GM18909 (cell line): ENCODE data around the gene NOS1AP.

Experiments
- ATAC-seq: cut with Tn5 transposase; IDR thresholded peaks from one replicate; pipeline ENCODE4 v1.9.1; 2021; ENCODE audit warnings: mild to moderate bottlenecking; ENCODE audit not compliant: unreplicated experiment, poor library complexity

The NOS1AP gene

DNA sequence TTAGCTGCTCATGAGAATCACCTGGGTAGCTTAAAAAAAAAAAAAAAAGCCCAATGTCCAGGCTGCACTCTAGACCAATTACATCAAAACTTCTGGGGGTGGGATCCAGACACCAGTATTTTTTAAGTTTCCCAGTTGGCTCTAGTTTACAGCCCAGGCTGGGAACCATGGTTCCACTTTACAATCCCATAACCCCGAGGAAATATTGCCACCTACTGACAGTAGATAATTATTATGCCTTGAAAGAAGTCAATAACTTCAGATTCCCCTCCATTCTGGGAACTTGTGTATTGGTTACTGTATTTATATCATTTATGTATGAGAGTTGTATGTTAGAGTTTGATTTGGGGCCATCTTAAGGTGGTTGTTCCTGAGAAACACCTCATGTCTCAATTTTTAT is 207.0 kb downstream of the NOS1AP start:
- no peak for ATAC-seq

DNA sequence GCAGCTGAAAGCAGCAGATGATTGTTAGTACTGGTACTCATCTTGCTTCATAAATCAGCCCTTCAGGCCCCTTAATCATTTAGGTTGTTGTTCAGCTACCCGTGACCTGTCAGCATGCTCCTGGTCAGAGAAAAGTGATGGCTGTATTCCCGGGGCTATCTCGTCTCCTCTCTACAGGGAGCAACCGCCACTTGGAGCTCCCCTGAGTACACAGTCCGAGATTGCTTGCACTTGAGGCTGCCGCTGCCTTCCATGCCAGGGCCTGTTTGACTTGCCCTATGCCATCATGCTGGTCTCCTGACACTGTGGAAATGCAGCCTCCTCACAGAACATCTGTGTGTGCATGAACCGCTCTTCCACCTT is 209.6 kb downstream of the NOS1AP start:
- no peak for ATAC-seq

DNA sequence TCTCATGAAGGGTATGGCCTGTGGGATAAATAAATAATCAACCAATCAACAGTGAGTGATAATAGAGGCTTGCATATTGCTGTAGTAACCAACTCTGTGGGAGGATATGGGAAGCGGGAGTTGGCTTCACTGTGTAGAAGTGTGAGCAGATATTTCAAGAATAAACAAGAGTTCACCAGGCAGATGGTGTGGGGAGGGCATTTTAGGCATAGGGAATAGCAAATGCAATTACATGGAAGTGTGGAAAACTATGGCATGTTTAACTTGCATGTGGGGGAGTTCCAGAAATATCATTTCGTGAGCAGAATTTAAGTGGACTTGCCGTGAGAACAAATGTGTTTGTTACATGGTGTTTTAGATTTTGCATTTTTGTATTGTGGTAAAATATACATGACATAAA is 211.9 kb downstream of the NOS1AP start:
- ATAC-seq, result no peak

DNA sequence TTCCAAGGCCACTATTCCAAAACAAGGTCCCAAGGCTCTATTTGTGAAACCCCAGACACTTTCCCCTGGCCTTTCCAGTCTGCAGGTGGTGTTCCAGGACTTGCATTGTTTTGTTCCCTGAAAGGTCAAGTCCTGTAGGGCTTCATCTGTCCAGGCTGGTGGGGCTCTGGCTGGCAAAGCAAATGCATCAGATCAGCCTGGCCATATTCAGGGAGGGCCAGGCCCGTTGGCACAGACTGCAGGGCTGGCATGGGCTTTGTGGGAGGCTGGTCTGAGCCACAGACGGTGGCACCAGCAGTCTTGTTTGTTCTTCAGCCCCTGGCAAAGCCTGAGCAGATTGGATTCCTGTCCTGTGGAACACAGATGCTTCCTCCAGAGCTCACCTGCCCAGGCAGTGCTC is 214.2 kb downstream of the NOS1AP start:
- no peak for ATAC-seq

DNA sequence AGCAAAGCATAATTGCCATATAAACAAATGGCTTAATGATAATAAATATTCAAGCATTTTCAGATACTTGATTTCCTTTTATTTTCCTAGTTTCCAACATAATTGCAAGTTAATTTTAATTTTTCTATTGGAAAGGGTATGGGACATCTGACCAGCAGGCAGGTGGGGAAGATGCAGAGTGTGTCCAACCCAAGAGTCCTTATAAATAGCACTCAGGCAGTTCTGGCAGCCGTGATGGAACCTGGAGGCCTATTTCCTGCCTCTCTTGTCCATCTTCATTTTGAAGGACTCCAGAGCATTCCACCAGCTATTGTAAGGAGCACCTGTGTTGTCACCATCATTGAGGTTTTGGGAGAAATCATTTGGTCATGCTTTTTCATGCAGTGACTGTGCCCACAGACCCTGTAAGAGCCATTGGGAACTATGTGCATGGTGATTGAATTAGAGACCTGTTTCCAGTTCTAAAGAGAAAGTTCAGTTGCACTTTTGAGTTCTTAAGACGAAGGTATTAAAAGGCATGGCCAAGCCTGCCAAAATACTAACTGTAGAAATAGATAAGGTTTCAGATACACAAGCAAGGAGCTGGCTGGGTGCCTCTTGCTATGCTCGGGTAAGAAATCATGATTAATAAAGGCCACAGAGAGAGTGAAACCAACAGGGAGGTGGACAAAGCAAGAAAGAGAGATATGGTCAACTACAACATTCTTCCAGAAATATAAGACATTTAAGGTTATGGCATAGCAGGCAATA is 214.9 kb downstream of the NOS1AP start:
- ATAC-seq, result no peak

DNA sequence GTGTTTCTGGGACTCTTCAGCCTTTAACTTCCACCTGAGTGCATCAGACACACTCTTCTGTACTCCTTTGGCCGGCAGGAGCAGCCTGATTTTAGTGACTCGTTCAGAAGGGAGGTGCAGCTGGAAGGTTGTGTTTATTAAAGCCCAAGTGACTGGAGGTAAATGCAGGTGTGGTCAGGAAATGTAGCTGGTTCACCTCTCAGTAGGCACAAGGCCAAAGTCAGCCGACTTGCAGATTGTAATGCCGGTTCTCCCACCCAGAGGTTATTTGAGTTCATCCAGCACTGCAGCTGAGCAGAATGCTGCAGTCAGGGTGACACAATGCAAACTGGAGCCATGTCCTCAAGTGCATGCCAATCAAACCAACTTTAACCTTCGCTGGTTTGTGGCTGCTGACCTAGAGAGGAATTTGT is 215.7 kb downstream of the NOS1AP start:
- ATAC-seq, result no peak

DNA sequence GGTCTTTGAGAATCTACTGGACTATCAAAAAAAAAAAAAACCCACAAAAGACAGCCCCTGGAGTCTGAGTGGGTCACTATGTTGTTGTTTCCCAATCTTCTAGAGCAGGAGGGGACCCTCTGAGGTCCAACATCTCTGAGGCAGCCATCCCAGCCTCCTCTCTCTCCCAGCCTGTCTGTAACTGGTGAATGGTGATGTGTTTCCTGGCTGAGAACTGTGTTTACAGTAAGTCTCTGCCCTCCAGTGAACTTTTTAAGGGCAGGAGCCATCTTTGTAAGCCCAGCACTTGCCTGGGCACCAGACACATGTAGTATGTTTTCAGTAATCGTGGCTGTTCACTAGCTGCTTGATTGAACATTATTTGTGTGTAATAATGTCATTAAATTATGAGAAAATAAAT is 221.5 kb downstream of the NOS1AP start:
- no peak for ATAC-seq

DNA sequence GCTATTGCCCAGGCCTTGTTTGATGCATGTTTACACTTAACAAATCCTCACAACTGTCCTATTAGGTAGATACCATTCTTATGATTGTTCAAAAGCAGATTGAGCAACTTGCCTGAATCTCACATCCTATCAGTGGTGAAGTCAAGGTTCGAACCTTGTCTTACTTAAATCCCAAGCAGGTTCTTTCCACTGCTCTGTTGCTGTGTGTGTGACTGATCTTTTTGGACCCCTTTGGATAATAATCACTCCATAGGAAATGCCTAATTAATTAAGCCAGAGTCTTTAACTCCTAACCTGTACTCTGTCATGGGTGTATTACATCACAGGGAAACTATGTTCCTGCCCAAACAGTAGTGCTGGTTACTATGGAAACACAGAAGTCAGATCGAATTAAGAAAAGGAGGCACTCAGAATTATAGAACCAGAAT is 222.9 kb downstream of the NOS1AP start:
- no peak for ATAC-seq

DNA sequence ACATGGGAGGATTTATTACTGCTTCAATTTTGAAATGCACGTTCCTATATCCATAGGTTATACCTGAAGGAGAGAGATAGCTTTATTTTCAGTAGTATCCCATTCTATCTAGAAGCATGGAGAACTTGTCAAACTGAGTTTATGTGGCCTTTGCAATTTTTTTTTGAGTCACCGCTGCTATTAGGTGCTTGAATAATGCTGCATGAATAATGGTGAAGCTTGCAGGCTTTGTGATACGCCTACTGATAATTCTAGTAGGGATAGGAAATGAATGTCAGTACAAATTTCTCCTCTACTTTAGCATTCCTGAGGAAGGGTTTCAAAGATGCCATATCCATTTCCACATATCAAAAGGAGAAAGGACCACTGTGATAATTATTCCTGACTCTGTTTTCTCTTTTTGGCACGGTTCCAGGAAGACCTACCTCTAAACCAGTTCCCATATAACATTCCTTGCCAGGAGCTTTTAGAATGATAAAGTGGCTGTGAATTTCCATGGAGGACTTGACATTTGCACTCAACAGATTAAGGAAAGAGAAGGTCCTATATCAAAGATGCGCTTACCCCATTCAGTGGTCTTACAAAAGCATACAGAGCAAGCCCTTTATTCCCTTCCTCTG is 223.7 kb downstream of the NOS1AP start:
- ATAC-seq, result no peak

DNA sequence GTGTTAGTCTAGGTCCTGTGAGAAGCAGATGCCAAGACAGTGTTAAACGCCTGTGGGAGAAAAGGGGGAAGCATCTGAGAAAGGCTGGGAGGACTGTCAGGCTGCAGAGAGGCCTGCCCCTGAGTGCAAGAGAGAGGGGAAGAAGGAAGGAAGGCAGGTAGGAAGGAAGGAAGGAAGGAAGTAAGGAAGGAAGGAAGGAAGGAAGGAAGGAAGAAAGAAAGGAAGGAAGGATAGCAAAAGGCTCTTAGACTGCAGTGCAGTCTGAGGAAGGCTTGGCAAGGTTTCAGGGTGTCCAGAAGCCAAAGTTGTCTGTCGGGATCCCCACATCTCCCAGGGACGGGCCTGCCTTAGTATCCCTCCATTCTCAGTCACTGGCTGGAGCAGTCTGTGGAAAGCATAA is 224.5 kb downstream of the NOS1AP start:
- ATAC-seq, result no peak

DNA sequence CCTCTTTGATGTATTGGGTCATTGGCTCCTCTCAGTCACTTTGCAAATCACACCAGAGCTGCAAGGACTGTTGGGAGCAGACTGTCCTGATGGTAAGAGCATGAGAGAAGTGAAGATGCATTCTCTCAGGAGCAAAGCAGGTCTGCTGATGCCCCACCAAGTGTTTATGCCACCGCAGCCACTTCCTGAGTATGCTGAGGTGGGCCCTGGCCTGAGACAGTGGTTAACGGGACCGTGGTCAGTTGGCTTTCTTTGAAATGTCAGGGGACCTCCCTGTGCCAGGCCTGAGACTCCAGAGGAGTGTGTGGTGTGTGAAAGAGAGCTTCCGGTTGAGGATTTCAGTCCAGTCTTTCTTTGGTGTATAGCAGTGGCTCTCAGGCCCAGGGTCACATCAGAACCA is 227.7 kb downstream of the NOS1AP start:
- no peak for ATAC-seq

DNA sequence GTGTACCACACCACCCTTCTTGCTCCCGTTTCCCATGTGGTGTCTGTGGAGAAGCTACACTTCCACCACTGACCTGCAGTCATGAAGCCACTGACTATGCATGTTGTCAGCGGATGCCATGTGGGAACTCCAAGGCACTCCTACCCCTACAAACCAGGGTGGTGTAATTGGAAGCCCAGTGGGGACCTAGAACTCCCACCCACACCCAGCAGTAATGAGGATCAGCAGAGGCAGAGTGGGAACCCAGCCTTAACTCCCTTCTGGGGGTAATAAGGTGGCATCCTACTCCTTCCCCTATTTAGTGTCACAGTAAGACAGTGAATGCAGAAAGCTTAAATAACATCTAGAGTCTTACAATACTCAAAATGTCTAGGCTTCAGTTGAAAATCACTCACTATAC is 228.8 kb downstream of the NOS1AP start:
- no peak for ATAC-seq

DNA sequence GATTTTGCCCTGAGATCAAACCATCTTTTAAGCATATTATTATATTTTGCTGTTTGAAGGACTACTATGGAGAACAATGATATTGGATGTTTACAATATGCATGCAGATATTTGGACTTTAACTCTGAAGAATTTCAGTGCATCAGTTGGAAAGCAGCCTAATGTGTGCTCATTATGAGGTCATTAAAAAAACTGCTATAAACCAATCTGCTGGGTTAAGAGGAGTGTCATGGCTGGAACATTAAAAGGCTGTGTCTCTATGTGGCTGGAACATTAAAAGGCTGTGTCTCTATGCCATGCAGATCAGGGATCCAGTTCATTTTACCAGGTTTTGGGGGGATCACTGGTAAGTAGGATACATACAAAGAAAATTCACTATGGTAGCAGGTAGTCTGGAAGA is 229.5 kb downstream of the NOS1AP start:
- ATAC-seq, result no peak

DNA sequence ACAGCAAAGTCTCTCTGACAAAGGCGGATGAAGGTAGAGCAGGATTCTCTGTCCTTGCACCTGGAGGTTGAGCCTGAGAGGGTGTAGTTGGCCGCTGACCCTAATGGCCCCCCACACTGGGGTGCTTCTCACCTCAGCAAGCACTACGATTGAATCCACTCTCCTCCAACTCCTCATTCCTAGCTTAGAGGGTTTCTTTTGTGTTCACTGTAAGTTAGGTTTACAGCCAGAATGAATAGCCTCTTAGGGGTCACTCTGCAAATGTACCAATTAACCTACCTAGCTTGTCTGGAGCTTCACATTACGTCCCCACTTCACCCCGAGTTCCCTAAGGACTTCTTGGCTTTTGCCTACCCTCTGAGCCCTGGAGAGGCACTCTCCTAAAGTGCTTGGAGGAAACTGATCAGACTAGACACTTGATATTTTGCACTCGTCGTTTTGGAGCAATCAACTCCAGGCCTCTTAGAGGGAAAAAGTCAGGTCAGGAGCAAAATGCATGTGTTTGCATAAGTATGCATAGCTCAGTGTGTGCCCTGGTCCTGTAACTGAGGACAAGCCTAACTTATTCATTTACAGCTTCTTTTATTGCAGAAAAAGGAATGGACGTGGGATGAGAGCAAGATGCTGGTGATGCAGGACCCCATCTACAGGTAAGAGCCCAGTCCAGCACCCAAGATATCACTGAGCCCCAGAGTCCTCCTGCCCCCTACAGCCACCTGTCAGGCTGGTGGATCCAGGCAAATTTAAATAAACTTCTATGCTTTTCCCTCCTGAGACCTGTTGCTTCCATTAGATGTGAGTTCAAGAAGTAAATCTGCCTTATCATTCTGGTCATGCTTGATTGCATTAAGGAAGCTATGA is 230.8 kb downstream of the NOS1AP start:
- ATAC-seq, result no peak

DNA sequence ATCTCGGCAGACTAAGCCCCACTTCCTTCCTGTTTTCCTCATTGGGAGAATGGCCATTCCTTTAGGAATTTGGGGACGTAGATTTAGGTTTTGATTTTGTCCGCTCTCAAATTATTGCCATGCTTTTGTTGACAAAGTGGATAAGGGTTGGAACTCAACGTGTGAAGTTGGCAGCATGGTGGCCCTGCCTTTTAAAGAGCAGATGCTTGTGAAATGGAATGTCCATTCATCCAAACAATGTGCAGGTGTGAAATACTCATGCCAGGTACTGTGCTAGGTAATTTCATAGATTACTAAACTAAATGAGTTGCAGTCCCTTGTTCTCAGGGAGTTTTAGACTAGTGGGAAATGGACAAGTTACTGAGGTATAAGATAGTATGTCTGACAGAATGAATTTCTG is 232.2 kb downstream of the NOS1AP start:
- no peak for ATAC-seq

DNA sequence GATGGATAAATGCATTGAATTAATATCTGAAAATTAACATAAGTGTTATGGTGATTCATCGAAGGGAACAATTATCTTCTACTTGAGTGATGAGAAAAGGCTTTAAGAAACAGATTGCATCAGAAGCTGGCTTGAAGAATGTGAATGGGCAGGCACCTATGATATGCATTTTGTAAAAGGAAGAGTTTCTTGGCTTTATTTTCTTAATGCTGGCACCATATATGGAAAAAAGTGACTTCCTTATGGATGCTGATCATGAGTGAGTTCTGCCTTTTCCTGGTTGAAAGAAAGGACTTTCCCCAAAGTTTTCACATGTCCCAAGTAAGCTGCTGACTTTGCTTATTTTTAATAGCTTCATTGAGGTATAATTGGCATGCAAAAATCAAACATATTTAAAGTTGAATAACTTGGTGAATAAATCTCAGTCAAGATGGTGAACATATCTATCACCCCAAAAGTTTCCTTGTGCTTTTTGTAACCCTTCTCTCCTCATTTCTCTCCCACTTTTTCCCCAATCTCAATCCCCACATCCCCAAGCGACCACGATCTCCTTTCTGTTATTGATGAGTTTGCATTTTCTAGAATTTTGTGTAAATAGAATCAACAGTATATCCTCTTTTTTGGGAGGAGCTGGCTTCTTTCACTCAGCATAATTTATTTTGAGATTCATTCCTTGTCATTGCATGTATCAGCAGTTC is 233.0 kb downstream of the NOS1AP start:
- ATAC-seq, result no peak

DNA sequence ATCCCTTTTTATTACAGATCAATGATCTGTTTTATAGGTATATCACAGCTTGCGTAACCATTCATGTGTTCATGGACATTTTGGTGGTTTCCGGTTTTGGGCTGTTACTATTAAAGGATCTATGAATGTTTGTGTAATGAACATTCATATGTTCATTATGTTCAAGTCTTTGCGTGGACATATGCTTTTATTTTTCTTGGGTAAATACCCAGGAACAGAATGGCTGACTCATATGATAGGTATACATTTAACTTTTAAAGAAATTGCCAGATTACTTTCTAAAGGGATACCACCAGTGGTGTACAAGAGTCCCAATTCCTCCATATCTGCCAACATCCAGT is 233.5 kb downstream of the NOS1AP start:
- ATAC-seq, result no peak

DNA sequence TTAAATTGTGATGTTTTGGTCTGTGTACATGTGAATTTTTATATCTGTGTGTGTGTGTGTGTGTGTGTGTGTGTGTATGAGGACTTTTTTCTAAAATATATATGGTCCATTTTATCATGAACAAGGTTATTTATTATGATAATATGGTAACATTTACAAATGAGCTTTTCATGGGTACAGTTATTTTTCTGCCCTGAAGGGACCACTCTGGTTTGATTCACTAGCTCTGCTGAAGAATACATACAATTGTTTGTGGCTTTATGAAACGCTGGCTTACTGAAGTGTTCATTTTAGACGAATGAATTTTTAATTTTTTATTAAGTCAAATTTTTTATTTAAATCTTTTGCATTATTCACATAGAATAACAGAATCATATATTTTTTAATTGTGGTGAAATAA is 235.2 kb downstream of the NOS1AP start:
- ATAC-seq, result no peak

DNA sequence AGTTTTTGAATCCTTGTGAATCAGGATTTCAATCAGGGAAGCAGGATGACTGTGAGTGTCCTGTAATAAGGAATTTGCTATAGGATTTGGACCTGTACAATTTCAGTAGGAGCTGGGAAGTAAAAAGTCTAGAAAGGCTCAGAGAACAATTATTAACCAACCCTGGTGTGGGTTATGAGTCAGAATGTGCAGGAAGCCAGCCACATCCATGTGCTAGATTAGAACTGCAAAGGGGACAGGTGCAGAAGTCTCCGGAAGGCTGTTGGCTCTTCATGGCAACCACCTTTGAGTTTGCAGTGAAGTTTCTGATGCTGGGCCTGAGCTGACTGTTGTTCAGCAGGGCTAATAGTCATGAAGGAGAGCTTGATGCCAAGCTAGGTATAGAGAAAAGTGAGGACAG is 236.5 kb downstream of the NOS1AP start:
- ATAC-seq, result no peak

DNA sequence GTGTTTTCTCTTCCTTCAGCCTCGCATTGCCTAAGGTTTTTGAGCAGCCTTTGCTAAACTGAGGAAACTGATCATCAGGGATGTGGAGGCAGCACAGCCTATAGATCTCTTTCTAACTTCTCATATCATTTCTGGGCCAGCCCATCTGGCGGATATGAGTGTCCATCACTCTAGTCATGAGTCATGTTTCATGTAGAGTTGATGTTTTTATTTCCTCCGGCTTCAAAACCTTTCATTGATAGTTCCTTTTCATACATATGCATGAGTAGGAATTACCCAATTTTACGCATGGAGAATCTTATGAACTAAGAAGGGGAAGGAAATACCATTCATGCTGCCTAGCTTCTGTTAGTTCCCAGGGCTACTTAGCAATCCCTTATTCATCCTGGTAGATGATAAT is 240.8 kb downstream of the NOS1AP start:
- no peak for ATAC-seq

DNA sequence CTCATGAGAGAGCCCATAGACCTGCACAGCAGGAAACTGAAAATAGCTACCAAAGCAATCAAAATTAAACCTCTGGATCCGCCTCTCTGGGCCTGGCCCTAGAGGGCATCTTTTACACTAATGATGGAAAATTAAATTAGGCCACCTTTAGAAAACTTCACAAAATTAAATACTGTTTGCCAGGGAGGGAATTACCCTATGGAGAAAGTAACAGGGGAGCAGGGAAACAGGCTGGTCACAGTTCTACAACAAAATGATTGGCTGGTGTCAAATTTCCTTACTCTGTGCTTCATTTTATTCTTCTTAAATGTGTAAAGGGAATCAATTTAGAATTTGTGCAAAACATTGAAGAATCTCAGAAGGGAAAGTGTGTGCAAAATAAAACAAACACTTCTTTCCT is 244.7 kb downstream of the NOS1AP start:
- ATAC-seq, result no peak
